NCI-H1694 treated with DMSO at 0.1 percent for 48 hours (cell line): ENCODE results near the gene MCM3AP.

ENCODE experiments used
- DNase-seq: peaks from one replicate; lab custom pipeline; 2025; lab: John Stamatoyannopoulos, UW

The MCM3AP gene

DNA sequence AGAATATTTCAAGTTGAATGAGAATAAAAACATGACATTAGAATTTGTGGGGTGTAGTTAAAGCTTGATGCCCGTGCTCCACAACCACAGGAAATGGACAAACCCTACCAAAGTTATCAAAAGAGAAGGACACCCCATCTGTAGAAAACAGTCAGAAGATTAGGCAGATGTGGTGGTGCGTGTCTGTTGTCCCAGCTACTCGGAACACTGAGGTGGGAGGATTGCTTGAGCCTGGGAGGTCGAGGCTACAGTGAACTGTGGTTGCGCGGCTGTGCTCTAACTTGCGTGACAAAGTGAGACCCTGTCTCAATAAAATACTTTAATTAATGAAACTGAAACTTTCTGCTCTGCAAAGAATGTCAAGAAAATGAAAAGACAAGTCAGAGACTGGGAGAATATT, 99.7 kb downstream of the MCM3AP start:
- no peak for DNase-seq
